ENCODE results near the gene ZNF485.
"Not testable (repeated sequence)": the region's sequence is repeated elsewhere in the genome, so short reads cannot be mapped to it uniquely, and the experiment has no call there.

ZNF485 gene

DNA sequence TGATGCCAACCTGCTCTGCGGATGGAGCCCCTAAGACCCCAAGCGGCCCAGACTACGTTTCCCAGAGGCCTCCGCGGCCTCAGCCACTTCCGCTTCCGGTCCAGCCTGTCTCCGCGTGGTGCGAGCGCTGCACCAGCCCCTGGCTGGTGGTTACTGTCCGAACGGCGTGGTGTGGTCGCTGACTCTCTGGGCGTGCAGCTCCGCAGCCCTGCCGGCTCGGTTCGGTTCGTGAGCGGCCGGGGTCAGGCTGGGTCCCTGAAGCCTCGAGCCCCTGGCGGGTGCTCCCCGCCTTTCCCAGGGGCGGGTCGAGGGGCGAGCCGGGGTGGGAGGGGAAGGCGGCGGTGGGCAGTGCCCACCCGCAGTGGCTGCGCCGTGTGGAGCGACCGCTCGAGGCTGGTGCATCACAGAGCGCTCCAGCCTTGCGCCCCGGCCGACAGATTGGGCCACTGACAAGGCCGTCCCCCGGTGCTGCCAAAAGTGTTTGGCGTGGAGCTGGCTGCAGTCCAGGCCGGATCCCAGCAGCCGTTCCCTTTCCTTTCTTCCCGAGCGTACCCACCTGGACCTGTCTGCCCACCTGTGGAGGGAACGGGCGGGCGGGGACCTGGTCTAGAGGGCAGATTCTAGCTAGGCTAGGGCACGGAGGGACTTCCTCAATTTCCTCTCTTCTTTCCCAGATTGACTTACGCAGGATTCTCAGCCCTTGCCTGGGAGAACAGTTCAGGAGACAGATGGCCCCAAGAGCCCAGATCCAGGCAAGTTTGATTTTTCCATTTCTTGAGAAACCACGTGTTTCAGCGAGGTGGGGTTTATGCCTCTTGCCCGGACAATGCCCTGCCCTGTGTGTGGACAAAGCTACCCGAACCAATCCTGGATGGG lies at the start of gene ZNF485:
Gene ZNF485 (plus strand): TSS at position 116 of the 876 bp plus-strand sequence. CDS start 613 bp downstream, at position 729.
- no peak for DNase-seq (ENCODE audit: low read depth)

DNA sequence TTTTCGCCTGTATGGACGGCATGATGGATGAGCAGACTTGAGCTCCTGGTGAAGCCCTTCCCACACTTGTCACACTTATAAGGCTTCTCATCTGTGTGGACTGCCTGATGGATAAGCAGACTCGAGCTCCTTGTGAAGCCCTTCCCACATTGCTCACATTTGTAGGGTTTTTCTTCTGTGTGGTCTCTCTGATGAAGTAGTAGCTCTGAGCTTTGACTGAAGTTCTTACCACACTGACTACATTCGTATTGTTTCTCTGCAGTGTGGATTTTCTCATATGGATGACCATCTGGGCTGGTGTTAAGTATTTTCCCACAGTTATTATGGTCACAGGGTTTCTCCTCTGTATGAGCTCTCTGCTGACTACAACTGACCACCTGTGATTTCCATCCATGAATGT lies 49.0 kb upstream of the ZNF485 start:
- no peak for DNase-seq (ENCODE audit: low read depth)

DNA sequence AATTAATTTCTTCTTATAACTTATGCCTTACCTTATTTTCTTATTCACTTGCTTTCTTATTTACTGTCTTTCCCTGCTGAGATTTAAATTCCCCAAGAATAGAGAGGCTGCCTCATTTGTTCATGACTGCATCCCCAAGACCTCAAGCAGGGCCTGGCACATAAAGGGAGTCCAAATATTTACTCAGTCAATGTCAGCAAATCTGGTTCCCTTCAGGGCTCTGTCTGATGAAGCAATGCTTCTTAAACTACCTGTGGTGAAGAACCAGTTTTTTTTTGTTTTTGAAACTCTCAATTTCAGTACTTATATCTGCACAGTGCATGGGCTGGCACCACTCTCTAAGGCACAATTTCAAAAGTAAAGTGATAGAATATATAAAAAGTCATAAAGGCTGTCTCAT lies 36.6 kb upstream of the ZNF485 start:
- DNase-seq (ENCODE audit: low read depth), result no peak

DNA sequence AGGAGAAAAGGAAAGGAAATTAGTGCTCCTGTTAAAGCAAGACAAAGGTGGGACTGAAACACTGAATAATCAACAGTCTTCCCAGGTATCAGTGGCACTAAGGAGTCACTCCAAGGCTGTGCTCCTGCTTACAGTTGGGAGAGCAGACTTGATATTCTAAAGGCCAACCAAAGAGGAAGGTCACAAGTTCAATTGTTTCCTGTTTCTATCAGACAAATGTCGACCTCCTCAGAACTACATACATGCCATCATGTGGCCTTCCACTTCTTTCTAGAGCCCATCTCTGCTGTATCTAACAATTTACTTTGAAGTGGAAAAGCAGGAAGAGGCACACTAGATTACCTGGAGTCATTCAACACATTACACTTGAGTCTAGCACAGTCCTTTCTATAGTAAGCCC lies 35.3 kb upstream of the ZNF485 start:
- DNase-seq (ENCODE audit: low read depth), result no peak

DNA sequence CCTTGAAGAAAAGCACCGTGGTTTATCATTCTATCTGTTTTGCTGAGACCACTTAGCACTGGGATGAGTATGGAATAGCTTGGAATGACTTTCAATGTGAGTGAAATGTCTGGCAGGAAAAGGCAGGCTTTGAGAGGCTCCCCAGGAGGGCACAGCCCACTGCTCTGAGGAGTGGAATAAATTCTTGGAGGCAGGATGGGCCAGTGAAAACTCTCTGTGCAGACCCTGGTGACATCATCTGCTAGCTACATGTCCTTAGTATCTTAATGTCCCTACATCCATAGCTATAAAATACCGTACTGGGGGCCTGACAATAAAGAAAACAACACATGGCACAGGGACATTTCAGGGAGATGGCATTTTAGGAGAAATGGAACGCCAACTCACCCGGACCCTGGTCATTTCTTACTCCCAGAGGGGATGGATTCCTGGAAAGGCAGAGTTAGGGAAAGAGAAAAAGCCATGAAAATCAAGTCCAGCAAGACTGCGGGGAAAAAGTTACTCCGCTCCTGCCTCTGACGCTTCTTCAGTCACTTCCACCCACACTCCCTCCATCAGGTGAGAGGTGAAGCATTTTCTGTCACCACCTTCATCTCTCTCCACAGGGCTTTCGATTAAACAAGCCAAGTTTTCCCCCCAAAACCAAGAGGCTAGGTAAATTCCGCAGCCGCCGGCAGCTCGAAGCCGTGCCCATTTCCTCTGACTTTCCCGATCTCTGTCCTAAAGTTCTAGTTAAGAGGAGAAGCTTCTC lies 32.8 kb upstream of the ZNF485 start:
- DNase-seq (ENCODE audit: low read depth), result no peak

DNA sequence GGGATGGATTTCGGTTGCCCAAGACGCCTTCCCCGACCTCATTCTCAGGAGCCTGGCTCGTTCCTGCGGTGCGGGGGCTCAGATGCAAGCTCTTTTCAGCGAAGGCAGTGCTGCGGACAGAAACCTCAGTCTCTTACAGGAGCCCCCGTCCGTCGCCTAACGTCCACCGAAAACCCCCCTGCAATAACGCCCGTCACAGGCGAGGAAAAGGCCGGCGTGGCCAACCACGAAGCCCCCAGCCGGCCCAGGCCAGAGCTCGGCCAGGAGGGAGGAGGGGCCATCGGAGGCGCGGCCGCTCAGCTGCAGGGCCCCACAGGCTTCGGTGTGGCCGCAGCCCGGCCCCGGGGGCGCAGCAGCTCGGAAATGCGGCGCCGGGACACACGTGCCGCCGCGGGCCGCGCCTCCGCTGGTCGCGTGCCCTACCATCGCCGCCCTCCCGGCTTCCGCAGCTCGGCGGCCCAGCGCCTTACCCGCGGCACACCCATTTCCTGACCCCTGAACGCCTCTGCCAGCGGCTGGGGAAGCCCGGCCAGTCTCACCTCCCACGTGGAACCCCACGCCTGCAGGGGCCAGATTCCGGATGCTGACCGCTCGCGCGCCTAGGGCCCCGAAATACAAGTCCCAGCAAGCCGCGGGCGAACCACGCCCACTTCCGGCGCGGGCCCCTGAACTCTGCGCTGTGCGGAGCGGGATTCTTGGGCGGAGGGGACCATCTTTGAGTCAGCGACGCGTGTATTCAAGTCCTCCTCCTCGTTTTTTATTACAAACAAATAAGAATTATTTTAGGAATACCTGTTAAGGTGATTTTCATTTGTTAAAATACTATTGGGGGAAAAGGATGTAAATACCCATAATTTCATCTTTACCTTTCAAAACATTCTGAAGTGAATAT lies 32.0 kb upstream of the ZNF485 start, which contains the start of gene ZNF239:
Gene ZNF239 (minus strand): TSS at position 616 of the 892 bp plus-strand sequence. CDS start 16,537 bp downstream, outside the sequence.
- DNase-seq (ENCODE audit: low read depth), result peak; percentile 63

DNA sequence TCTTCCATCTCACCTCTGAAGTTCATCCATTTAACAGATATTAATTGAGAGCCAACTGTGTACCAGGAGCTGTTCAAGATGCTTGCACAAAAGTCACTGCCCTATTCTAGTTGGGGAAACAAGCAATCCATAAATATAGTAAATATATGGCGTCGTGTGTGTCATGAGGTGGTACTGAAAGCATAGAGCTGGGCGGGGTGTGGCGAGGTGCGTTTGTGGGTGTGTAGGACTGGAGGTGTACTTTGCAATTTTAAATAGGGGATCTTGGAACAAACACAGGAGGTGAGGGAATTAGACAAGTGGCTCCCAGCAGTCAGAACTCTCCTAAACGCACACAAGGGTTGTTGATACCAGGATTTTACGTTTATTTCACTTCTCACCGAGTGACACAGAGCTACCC lies 31.3 kb upstream of the ZNF485 start:
- DNase-seq (ENCODE audit: low read depth), result no peak

DNA sequence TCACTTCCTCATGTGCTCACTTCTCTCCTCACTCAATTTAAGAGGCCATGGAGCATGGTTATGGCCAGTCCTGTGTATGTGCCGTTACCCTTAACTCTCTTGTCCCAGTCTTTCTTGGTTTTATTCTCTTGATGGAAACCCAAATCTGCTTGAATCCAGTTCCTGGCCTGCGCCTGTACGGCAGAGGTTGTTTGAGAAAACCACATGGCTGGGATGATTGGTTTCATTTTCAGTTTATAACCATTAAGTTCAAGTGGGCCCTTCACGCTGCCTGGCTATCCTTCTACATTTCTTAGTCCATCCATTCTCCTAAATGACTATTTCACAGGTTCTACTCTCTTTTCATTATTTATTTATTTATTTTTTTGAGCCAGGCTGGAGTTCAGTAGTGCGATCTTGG lies 30.2 kb upstream of the ZNF485 start:
- DNase-seq (ENCODE audit: low read depth), result no peak

- no peak for DNase-seq (ENCODE audit: low read depth)
Observed at GRCh38 chr10:43576580-43576979, 29.7 kb upstream of the ZNF485 start.

DNA sequence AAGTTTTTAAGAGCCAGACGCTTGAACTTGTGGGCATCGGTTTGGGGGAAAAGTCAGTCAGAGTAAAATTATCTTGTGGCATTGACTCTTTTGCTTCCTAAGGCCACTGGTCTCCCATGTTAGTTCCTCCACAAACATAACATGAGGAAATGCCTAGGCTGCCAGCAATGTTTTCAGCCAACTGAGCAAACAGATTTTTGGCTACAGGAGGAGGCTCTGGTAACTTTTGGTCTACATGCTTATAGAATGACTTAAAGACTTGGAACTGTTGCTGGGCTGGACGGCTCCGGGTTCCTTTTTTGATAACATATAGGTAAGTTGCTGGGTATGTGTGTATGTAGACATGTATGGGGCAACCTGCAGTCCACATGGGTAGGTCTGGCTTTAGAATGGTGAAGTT lies 22.2 kb upstream of the ZNF485 start:
- DNase-seq (ENCODE audit: low read depth), result no peak

DNA sequence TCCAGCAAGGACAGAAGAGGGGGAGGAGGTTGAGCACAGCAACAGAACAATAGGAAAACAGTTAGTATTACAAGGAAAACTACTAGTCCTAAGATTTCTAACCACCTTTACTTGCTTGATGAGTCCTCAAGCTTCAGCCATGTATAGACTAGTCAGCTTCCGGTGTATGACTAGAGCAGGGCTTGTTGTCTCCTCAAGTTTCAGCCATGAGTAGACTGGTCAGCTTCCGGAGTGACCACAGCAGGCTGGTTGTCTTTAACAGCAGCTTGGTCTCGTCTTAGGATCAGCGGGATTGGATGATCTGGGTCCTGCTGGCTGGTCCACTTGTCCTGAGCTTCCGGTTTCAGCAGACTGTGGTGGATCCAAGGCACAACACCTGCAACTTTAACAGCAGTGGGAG lies 21.2 kb upstream of the ZNF485 start:
- no peak for DNase-seq (ENCODE audit: low read depth)

- no peak for DNase-seq (ENCODE audit: low read depth)
Observed at GRCh38 chr10:43585981-43586729, 20.1 kb upstream of the ZNF485 start.

DNA sequence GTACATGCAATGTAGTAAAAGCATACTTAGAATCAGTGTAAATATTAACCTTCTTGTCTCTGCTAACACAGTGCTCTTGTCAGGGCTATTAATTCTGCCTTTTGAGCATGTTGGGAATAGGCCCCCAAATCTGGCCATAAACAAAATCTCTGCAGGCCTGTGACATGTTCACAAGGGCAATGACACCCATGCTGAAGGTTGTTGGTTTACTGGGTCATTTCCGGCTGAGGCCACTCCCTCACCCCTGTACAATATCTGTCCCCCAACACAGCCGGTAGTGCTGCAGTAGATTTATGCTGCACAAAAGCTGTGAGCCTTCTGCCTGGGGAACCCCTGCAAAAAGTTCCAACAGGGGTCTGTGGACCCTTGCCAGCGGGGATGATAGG lies 19.5 kb upstream of the ZNF485 start:
- DNase-seq (ENCODE audit: low read depth), result not testable (repeated sequence)

DNA sequence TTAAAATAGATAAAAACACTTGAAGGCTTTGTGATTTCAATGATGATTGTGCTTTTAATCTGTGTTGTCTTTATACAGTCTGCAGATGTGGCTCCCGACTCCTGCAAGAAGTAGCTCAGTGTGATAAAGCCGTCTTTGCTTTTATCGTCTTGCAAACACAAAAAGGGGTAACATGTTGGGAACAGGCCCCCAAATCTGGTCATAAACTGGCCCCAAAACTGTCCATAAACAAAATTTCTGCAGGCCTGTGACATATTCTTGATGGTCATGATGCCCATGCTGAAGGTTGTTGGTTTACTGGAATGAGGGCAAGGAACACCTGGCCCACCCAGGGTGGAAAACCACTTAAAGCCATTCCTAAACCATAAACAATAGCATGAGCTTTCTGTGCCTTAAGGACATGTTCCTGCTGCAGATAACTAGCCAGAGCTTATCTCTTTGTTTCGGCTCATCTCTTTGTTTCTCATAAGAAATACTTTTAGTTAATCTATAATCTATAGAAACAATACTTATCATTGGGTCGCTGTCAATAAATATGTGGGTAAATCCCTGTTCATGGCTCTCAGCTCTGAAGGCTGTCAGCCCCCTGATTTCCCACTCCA lies 14.8 kb upstream of the ZNF485 start:
- DNase-seq (ENCODE audit: low read depth), result no peak

DNA sequence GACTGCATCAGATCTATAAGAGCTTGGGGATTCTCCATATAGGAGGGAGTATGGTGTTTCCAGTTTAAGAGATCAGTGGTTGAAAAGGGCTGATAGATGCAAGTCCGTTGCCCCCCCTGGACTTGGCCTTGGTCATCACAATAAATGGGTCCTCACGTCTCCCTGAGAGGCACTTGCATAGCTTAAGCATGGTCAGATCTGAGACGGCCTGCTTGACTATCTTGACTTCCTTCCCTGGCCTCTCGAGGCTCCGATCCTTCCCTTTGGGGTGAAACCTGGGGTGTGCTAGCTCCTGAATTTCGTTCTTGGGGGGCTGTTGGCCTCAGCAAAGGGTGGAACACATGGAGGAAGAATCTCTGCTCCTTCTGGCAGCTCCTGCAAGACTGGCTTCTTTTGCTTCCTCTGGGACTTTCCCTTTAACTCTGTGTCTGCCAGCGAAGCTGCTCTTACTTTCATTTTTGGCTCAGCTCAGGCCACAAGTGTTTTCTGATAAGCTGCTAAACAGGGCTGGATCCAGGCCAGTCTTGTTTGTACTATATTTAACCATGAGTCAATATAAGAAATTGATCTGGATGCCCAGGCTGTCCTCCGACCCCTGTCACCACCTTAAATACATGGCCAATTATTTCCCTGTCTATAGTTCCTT lies 11.2 kb upstream of the ZNF485 start:
- DNase-seq (ENCODE audit: low read depth), result no peak

GRCh38 chr10:43595739-43596298 lies 10.4 kb upstream of the ZNF485 start:
- no peak for DNase-seq (ENCODE audit: low read depth)

- no peak for DNase-seq (ENCODE audit: low read depth)
Observed at GRCh38 chr10:43596546-43596945, 9.7 kb upstream of the ZNF485 start.

GRCh38 chr10:43598446-43598845 lies 7.8 kb upstream of the ZNF485 start:
- DNase-seq (ENCODE audit: low read depth), result no peak

GRCh38 chr10:43599333-43599732 lies 6.9 kb upstream of the ZNF485 start:
- DNase-seq (ENCODE audit: low read depth), result no peak

GRCh38 chr10:43601576-43601975 lies 4.7 kb upstream of the ZNF485 start:
- not testable (repeated sequence) for DNase-seq (ENCODE audit: low read depth)

Data from non-pigmented ciliary epithelial cell (primary cell).